Body of pancreas (tissue), 4 donors: ENCODE measurements around the gene RPS28. TPM values are rescaled to one million over a fixed set of nuclear protein-coding genes. Genes with fewer than 3 reads are reported as not detected.
A peak's percentile ranks its signal among the peaks of the same experiment; 100 is the strongest.
"Not testable (repeated sequence)": the region's sequence is repeated elsewhere in the genome, so short reads cannot be mapped to it uniquely, and the experiment has no call there.

Source experiments
- ATAC-seq: fragments of 150-250 bp; one replicate; pipeline ENCODE4 v1.9.1; 2016
- DNase-seq, 4 donors: peaks; one replicate each; pipeline ENCODE4 v3.0.0-alpha.2; 2019
- H3K27ac ChIP-seq, 4 donors: fragments of 200-600 bp; sonication (generic); 1 replicate in 3 of 4; 2 replicates in 1 of 4; pipeline versions ENCODE4 v1.5.1 to v1.6.1; 2016 to 2019; ENCODE audit warnings: mild to moderate bottlenecking in 1 of 4, mixed read lengths in 1 of 4, moderate library complexity in 1 of 4
- H3K27me3 ChIP-seq, 2 donors: fragments of 200-600 bp; sonication (generic); one replicate each; pipeline ENCODE4 v1.6.0; 2016; ENCODE audit warnings: mild to moderate bottlenecking in 1 of 2
- H3K36me3 ChIP-seq, 2 donors: fragments of 200-600 bp; sonication (generic); replicated peaks in 1 of 2; 2 replicates each; pipeline ENCODE4 v1.5.1; 2016; ENCODE audit warnings: low read depth in 2 of 2; ENCODE audit not compliant: insufficient read depth in 1 of 2
- H3K4me1 ChIP-seq: fragments of 200-600 bp; sonication (generic); one replicate; pipeline ENCODE4 v1.6.0; 2016
- H3K4me3 ChIP-seq, 2 donors: fragments of 200-600 bp; sonication (generic); 1 replicate in 1 of 2; 2 replicates in 1 of 2; pipeline ENCODE4 v1.5.1; 2016 to 2019
- H3K9me3 ChIP-seq, 3 donors: fragments of 200-600 bp; sonication (generic); 1 replicate in 2 of 3; 2 replicates in 1 of 3; pipeline ENCODE4 v1.5.1; 2016
- CTCF ChIP-seq, 7 experiments: fragments of 450-650 bp in 4 of 7; fragments of 200-600 bp in 3 of 7; sonication (generic) in 3 of 7; IDR thresholded peaks; one replicate each; pipeline ENCODE4 v1.5.1; 2016 to 2019; ENCODE audit warnings: antibody characterized with exemption in 7 of 7
- POLR2A ChIP-seq, 3 donors: fragments of 450-650 bp; IDR thresholded peaks; one replicate each; pipeline ENCODE4 v1.6.1; 2016; ENCODE audit warnings: antibody characterized with exemption in 3 of 3, mild to moderate bottlenecking in 2 of 3
- WGBS, 2 donors: methylation state at CpG; one replicate each; pipeline ENCODE4 v1.1.5; 2017; 5-methylcytosine and 5-hydroxymethylcytosine counted together
- intact Hi-C: fragments of 100-400 bp; cut with DNase I; formaldehyde crosslinking; loops from one replicate; pipeline ENCODE4 v1.15.1; 2023
- total RNA-seq, 2 donors: library from RNA; depleted of rRNA; stranded (reverse); fragments of >200 nt; gene quantifications; one replicate each; pipeline ENCODE4 v1.1.0, GENCODE V29; 2016

Gene RPS28
- total RNA-seq, 2 donors from 2014 or later = 322 to 334 TPM

DNA sequence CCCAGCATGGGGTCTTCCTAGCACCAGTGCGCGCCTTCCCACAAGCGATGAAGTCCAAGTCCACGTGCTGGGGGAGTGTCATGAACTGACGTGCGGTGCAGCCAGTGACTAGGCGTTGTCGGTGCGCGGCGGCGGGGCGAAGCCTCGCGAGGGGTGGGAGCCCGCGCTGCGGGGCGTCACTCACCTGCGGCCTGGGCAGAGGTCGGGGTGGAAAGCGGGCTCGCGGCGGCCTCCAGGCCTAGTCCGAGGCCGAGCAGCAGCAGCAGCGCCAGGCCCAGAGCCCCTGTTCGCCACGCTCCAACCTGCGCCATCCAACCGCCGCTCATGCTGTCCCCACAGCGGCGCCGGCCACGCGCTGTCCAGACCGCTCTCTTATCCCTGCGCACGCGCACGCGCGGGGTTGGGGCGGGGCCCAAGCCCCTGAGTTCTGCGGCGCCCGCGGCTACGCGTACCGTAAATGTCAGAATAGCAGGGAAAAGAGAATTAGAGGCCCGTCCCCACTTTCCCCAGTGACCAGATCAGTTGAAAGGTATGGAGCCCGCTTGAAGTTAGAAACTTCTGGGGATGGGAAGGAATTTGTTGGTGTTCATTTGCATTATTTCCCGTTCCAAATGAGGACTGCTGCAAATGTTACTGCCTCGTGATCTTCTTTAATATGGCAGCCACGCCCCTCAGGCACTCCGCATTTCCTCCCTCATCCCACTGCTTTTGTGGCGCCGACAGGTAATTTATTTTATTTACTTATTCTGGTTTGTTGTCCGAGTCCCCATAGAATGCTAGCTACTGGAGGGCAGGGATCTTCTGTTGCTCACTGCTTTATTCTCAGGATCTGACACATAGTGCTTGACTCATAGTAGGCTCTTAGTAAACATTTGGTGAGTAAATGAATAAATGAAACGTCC, 13.1 kb upstream of the RPS28 start, which contains the start of gene CD320:
CD320 (minus strand) TSS at position 394 of the 902 bp plus-strand sequence; CDS start at position 326, 68 bp downstream.
- no peaks in the 10 kb centered on the region for H3K9me3 ChIP-seq
- DNase-seq (peak; percentile 89 to 94 (median 90)), ATAC-seq (peak; percentile 93)
- TF ChIP-seq CTCF (IDR thresholded peaks at IDR 0.05) = no peak
- peak; percentile 46 to 59 (median 55) for TF ChIP-seq POLR2A (IDR thresholded peaks at IDR 0.05)
- no peaks in the 10 kb centered on the region for H3K36me3 ChIP-seq
- no peaks in the 10 kb centered on the region for H3K27me3 ChIP-seq
- WGBS, 2 donors = 1 to 3% methylated on average over 10 to 63 of the region's 63 CpGs
- peaks cover 22% of the 10 kb centered on the region for H3K4me1 ChIP-seq
- peak within 1 kb of the TSS in 3 of 4 donors; percentile 33 to 70 (median 69) for H3K27ac ChIP-seq
- peak within 1 kb of the TSS in 1 of 2 donors; percentile 32 for H3K4me3 ChIP-seq
- intact Hi-C loops = no loop called here

GRCh38 chr19:8308891-8309291, 12.4 kb upstream of the RPS28 start:
- H3K4me1 ChIP-seq = peaks cover 22% of the 10 kb centered on the region
- DNase-seq (peak in 3 of 4 donors; percentile 1 to 9 (median 7)), ATAC-seq (no peak)
- WGBS, 2 donors = 75 to 78% methylated on average over 17 of the region's 17 CpGs
- H3K4me3 ChIP-seq = no peak overlapping the region
- intact Hi-C loops = no loop called here
- TF ChIP-seq CTCF (IDR thresholded peaks at IDR 0.05) (no peak), POLR2A (IDR thresholded peaks at IDR 0.05) (no peak)
- H3K36me3 ChIP-seq = no peaks in the 10 kb centered on the region
- H3K27ac ChIP-seq = peak overlapping the region in 1 of 4 donors; percentile 47
- no peaks in the 10 kb centered on the region for H3K9me3 ChIP-seq
- no peaks in the 10 kb centered on the region for H3K27me3 ChIP-seq

- Histone ChIP-seq H3K9me3 (no peaks in the 10 kb centered on the region), H3K4me1 (peaks cover 22% of the 10 kb centered on the region), H3K27ac (no peak overlapping the region), H3K27me3 (no peaks in the 10 kb centered on the region), H3K4me3 (no peak overlapping the region), H3K36me3 (peaks cover 0 to 3% of the 10 kb centered on the region in 2 donors)
- WGBS, 2 donors = 90 to 98% methylated on average over 17 of the region's 17 CpGs
- TF ChIP-seq CTCF (IDR thresholded peaks at IDR 0.05) = no peak
- TF ChIP-seq POLR2A (IDR thresholded peaks at IDR 0.05) = no peak
- ATAC-seq = no peak
- peak in 1 of 4 donors; percentile 6 for DNase-seq
- intact Hi-C loops = no loop called here
Measured at GRCh38 chr19:8310342-8311055, 10.8 kb upstream of the RPS28 start.

DNA sequence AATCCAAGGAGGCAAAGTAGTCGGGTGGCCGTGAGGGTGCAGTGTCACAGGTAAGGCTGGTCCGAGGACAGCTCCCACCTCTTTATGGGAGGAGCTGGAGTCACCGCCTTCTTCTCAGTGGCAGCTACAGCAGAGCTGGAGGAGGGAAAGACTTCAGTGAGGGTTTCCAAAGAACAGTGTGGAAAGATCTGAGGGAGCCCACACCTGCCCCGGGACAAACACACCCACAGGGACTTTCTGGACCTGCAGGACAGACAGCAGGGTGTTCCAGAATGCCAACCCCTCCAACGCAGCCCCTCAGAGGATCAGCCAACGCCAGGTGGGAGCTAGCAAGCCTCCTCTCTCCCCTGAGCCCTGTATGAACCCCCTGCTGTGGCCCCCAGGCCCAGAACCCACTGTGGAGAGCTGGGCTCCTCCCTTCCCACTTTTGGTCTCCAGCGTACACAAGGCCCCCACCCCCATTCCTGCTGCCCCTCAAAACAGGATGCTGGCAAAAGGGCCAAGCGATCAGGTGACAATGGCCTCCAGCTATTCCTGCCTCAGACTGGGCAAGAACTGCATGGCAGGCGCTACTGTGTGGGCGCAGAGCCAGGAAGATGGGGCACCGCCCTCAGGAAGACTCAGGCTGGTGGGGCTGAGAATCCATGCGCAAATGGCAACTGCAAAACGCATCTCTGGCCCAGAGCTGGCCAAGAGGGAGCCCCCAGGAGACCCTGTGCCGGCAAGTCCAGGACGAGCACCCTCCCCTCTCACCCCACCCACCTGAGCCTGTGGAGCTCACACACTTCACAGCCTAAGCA, 9.6 kb upstream of the RPS28 start:
- no peak overlapping the region for H3K27ac ChIP-seq

DNA sequence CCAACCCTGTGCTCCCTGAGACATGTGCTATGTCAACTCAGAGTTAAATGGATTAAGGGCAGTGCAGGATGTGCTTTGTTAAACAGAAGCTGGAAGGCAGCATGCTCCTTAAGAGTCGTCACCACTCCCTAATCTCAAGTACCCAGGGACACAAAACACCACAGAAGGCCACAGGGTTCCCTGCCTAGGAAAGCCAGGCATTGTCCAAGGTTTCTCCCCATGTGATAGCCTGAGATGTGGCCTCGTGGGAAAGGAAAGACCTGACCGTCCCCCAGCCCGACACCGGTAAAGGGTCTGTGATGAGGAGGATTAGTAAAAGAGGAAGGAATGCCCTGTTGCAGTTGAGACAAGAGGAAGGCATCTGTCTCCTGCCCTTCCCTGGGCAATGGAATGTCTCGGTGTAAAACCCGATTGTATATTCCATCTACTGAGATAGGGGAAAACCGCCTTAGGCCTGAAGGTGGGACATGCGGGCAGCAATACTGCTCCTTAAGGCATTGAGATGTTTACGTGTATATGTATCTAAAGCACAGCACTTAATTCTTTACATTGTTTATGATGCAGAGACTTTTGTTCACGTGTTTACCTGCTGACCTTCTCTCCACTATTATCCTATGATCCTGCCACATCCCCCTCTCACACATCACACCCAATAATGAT, 6.2 kb upstream of the RPS28 start:
- DNase-seq, H3K9me3 ChIP-seq, H3K4me3 ChIP-seq, ATAC-seq, intact Hi-C loops, H3K4me1 ChIP-seq, H3K27me3 ChIP-seq, H3K36me3 ChIP-seq: not testable (repeated sequence)
- H3K27ac ChIP-seq = peak overlapping the region in 1 of 4 donors; percentile 16
- WGBS, 2 donors = 84 to 90% methylated on average over 11 of the region's 11 CpGs

More for the DNA sequence above, 9.6 kb upstream of the RPS28 start:
- peak in 2 of 4 donors; percentile 24 to 27 for DNase-seq
- Histone ChIP-seq H3K9me3 (no peaks in the 10 kb centered on the region), H3K4me3 (no peak overlapping the region), H3K27me3 (no peaks in the 10 kb centered on the region), H3K4me1 (peaks cover 22% of the 10 kb centered on the region), H3K36me3 (peaks cover 0 to 4% of the 10 kb centered on the region in 2 donors)
- ATAC-seq = no peak
- 83 to 87% methylated on average over 4 to 16 of the region's 16 CpGs for WGBS, 2 donors
- TF ChIP-seq CTCF (IDR thresholded peaks at IDR 0.05) (no peak), POLR2A (IDR thresholded peaks at IDR 0.05) (no peak)
- intact Hi-C loops = no loop called here
